K562 (cell line): ENCODE results near the gene MGAT4D. TPM values are rescaled to one million over a fixed set of nuclear protein-coding genes. Genes with fewer than 3 reads are reported as not detected.

Experiments used
- BACH1 ChIP-seq: fragments of 200-800 bp; sonication (Bioruptor generic); IDR thresholded peaks from 2 replicates; pipeline ENCODE4 v1.6.1; 2016; ENCODE audit warnings: missing genetic modification characterization, missing compliant biosample characterization
- CAMTA2 ChIP-seq: fragments of 250-450 bp; sonication (Bioruptor Pico); conservative IDR thresholded peaks from 2 replicates; pipeline ENCODE4 v1.5.1; 2022
- CEBPB ChIP-seq: fragments of 450-650 bp; IDR thresholded peaks from 2 replicates; pipeline ENCODE4 v1.6.1; 2016; ENCODE audit warnings: missing genetic modification characterization, missing compliant biosample characterization
- EP300 ChIP-seq: IDR thresholded peaks from 2 replicates; pipeline ENCODE4 v1.6.1; 2012; ENCODE audit warnings: low read length, improper control_type of control experiment
- FIP1L1 ChIP-seq: fragments of 200-400 bp; formaldehyde crosslinking; IDR thresholded peaks from 2 replicates; pipeline ENCODE4 v1.6.1; 2018; ENCODE audit warnings: mild to moderate bottlenecking, low read depth, low read length; ENCODE audit not compliant: poor library complexity, severe bottlenecking
- FOXJ2 ChIP-seq: fragments of 200-800 bp; sonication (Bioruptor generic); IDR thresholded peaks from 2 replicates; pipeline ENCODE4 v1.6.1; 2016; ENCODE audit warnings: missing genetic modification characterization, missing compliant biosample characterization
- HDAC1 ChIP-seq, 2 experiments: fragments of 450-650 bp; IDR thresholded peaks; 2 replicates each; pipeline ENCODE4 v1.6.1; 2016 to 2017; ENCODE audit warnings: inconsistent platforms in 1 of 2, mild to moderate bottlenecking in 1 of 2, moderate library complexity in 1 of 2
- HMG20A ChIP-seq: fragments of 450-650 bp; formaldehyde crosslinking; conservative IDR thresholded peaks from 2 replicates; pipeline ENCODE4 v1.4.0; 2020; ENCODE audit warnings: mild to moderate bottlenecking, mixed read lengths
- HMGN3 ChIP-seq: IDR thresholded peaks from 2 replicates; pipeline ENCODE4 v1.6.1; 2011; ENCODE audit warnings: borderline replicate concordance, low read depth, mild to moderate bottlenecking, mixed read lengths, low read length; ENCODE audit not compliant: insufficient read length; ENCODE audit errors: extremely low read depth
- SIN3A ChIP-seq, 2 experiments: fragments of 150-350 bp in 1 of 2; IDR thresholded peaks; 2 replicates each; pipeline ENCODE4 v1.6.1; 2011 to 2016; ENCODE audit warnings: borderline replicate concordance in 2 of 2, low read depth in 2 of 2, low read length in 2 of 2, mild to moderate bottlenecking in 2 of 2, moderate library complexity in 2 of 2; ENCODE audit not compliant: control insufficient read depth in 1 of 2
- SMAD4 ChIP-seq: fragments of 250-450 bp; sonication (Bioruptor Pico); conservative IDR thresholded peaks from 2 replicates; pipeline ENCODE4 v1.8.0; 2021; ENCODE audit warnings: inconsistent platforms, mild to moderate bottlenecking, moderate library complexity
- polyA plus RNA-seq, 8 experiments: library from polyadenylated mRNA; depleted of rRNA in 4 of 8; stranded (reverse) in 5 of 8; unstranded in 3 of 8; fragments of >200 nt; fragmentation: Nextera tagmentation in 2 of 8; fragmentation: Illumina TruSeq in 1 of 8; extraction: Ambion mirVana in 2 of 8; extraction: Trizol in 1 of 8; gene quantifications; 2 replicates each; pipeline versions ENCODE4 v1.2.1 to v1.2.3, GENCODE V29; 2011 to 2014; ENCODE audit warnings: inconsistent platforms in 1 of 8, missing spikeins in 1 of 8
- total RNA-seq, 7 experiments: library from RNA; depleted of rRNA in 6 of 7; stranded (reverse); fragments of >200 nt in 6 of 7; fragmentation: Illumina TruSeq in 2 of 7; extraction: Trizol in 2 of 7; gene quantifications; 2 replicates each; pipeline versions ENCODE4 v1.2.1 to v1.2.3, GENCODE V29; 2011 to 2021; ENCODE audit warnings: low replicate concordance in 1 of 7
- TF ChIP-seq, protein P1 (sequence below), 2 experiments: fragments of 450-650 bp in 1 of 2; sonication (generic) in 1 of 2; formaldehyde crosslinking; conservative IDR thresholded peaks; 2 replicates each; pipeline versions ENCODE4 v1.4.0 to v1.8.1; 2020 to 2022; ENCODE audit warnings: mild to moderate bottlenecking in 1 of 2, missing genetic modification reagents in 1 of 2
- TF ChIP-seq, protein P2 (sequence below): fragments of 450-650 bp; IDR thresholded peaks from 2 replicates; pipeline ENCODE4 v1.6.1; 2016; ENCODE audit warnings: mild to moderate bottlenecking, moderate library complexity
- TF ChIP-seq, protein P3 (sequence below): fragments of 450-650 bp; IDR thresholded peaks from 2 replicates; pipeline ENCODE4 v1.6.1; 2017; ENCODE audit warnings: mild to moderate bottlenecking, moderate library complexity

The MGAT4D gene
- total and polyA plus RNA-seq, 9 of the 15 experiments (the other 6 are each of a cell fraction or from before 2014, with no cell fraction given), result not detected

DNA sequence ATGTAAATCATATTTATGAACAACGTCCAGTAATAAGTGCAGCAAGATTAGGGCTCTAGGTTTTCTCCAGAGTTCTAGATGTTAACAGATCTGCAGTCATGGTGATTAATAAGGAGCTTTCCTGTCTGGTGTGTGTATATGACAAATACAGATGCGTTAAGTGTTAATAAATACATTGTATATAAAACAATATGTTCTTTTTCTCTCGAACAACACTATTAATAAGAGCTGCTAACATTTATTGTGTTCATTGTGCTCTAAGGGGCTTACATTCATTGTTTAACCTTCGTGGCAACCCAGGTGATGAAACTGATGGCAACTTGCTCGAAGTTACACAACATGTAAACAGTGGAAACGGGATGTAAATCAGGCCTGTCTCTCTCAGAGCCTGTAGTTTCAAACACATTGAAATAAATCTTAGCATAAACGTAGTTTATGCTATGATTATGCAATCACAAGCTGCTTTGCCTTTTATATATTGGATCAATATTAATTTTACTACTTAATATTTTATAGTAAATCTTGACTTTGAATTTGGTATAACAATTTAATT is 70.1 kb downstream of the MGAT4D start (continued):
- TF ChIP-seq HDAC1 (IDR thresholded peaks at IDR 0.05), result no peak
- TF ChIP-seq HMGN3, result no peak
- TF ChIP-seq CEBPB (tag), result peak; percentile 69
- no peak for TF ChIP-seq FIP1L1
- TF ChIP-seq, protein P1, sequence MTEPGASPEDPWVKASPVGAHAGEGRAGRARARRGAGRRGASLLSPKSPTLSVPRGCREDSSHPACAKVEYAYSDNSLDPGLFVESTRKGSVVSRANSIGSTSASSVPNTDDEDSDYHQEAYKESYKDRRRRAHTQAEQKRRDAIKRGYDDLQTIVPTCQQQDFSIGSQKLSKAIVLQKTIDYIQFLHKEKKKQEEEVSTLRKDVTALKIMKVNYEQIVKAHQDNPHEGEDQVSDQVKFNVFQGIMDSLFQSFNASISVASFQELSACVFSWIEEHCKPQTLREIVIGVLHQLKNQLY (CRISPR knock-in tag; conservative IDR thresholded peaks at IDR 0.05), result no peak
- TF ChIP-seq SIN3A (IDR thresholded peaks at IDR 0.05; ENCODE audit: borderline replicate concordance in 2 of 2, control insufficient read depth in 1 of 2, low read depth in 2 of 2, low read length in 2 of 2), result no peak
- TF ChIP-seq EP300, result peak; percentile 84
- peak; percentile 95 for TF ChIP-seq FOXJ2 (tag)
- TF ChIP-seq, protein P2, sequence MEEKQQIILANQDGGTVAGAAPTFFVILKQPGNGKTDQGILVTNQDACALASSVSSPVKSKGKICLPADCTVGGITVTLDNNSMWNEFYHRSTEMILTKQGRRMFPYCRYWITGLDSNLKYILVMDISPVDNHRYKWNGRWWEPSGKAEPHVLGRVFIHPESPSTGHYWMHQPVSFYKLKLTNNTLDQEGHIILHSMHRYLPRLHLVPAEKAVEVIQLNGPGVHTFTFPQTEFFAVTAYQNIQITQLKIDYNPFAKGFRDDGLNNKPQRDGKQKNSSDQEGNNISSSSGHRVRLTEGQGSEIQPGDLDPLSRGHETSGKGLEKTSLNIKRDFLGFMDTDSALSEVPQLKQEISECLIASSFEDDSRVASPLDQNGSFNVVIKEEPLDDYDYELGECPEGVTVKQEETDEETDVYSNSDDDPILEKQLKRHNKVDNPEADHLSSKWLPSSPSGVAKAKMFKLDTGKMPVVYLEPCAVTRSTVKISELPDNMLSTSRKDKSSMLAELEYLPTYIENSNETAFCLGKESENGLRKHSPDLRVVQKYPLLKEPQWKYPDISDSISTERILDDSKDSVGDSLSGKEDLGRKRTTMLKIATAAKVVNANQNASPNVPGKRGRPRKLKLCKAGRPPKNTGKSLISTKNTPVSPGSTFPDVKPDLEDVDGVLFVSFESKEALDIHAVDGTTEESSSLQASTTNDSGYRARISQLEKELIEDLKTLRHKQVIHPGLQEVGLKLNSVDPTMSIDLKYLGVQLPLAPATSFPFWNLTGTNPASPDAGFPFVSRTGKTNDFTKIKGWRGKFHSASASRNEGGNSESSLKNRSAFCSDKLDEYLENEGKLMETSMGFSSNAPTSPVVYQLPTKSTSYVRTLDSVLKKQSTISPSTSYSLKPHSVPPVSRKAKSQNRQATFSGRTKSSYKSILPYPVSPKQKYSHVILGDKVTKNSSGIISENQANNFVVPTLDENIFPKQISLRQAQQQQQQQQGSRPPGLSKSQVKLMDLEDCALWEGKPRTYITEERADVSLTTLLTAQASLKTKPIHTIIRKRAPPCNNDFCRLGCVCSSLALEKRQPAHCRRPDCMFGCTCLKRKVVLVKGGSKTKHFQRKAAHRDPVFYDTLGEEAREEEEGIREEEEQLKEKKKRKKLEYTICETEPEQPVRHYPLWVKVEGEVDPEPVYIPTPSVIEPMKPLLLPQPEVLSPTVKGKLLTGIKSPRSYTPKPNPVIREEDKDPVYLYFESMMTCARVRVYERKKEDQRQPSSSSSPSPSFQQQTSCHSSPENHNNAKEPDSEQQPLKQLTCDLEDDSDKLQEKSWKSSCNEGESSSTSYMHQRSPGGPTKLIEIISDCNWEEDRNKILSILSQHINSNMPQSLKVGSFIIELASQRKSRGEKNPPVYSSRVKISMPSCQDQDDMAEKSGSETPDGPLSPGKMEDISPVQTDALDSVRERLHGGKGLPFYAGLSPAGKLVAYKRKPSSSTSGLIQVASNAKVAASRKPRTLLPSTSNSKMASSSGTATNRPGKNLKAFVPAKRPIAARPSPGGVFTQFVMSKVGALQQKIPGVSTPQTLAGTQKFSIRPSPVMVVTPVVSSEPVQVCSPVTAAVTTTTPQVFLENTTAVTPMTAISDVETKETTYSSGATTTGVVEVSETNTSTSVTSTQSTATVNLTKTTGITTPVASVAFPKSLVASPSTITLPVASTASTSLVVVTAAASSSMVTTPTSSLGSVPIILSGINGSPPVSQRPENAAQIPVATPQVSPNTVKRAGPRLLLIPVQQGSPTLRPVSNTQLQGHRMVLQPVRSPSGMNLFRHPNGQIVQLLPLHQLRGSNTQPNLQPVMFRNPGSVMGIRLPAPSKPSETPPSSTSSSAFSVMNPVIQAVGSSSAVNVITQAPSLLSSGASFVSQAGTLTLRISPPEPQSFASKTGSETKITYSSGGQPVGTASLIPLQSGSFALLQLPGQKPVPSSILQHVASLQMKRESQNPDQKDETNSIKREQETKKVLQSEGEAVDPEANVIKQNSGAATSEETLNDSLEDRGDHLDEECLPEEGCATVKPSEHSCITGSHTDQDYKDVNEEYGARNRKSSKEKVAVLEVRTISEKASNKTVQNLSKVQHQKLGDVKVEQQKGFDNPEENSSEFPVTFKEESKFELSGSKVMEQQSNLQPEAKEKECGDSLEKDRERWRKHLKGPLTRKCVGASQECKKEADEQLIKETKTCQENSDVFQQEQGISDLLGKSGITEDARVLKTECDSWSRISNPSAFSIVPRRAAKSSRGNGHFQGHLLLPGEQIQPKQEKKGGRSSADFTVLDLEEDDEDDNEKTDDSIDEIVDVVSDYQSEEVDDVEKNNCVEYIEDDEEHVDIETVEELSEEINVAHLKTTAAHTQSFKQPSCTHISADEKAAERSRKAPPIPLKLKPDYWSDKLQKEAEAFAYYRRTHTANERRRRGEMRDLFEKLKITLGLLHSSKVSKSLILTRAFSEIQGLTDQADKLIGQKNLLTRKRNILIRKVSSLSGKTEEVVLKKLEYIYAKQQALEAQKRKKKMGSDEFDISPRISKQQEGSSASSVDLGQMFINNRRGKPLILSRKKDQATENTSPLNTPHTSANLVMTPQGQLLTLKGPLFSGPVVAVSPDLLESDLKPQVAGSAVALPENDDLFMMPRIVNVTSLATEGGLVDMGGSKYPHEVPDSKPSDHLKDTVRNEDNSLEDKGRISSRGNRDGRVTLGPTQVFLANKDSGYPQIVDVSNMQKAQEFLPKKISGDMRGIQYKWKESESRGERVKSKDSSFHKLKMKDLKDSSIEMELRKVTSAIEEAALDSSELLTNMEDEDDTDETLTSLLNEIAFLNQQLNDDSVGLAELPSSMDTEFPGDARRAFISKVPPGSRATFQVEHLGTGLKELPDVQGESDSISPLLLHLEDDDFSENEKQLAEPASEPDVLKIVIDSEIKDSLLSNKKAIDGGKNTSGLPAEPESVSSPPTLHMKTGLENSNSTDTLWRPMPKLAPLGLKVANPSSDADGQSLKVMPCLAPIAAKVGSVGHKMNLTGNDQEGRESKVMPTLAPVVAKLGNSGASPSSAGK, result no peak
- no peak for TF ChIP-seq CAMTA2 (CRISPR knock-in tag)
- TF ChIP-seq SMAD4, result no peak
- TF ChIP-seq HMG20A (CRISPR knock-in tag), result no peak
- TF ChIP-seq BACH1 (tag), result peak; percentile 40; the same call in 1 of the 2 replicates
- TF ChIP-seq, protein P3, sequence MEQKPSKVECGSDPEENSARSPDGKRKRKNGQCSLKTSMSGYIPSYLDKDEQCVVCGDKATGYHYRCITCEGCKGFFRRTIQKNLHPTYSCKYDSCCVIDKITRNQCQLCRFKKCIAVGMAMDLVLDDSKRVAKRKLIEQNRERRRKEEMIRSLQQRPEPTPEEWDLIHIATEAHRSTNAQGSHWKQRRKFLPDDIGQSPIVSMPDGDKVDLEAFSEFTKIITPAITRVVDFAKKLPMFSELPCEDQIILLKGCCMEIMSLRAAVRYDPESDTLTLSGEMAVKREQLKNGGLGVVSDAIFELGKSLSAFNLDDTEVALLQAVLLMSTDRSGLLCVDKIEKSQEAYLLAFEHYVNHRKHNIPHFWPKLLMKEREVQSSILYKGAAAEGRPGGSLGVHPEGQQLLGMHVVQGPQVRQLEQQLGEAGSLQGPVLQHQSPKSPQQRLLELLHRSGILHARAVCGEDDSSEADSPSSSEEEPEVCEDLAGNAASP, result no peak
